ENCODE data around the gene SP2. TPM values are rescaled to one million over a fixed set of nuclear protein-coding genes. Genes with fewer than 3 reads are reported as not detected.

SP2 gene
- total RNA-seq, 1 experiment from 2014 or later = 3.9 TPM

DNA sequence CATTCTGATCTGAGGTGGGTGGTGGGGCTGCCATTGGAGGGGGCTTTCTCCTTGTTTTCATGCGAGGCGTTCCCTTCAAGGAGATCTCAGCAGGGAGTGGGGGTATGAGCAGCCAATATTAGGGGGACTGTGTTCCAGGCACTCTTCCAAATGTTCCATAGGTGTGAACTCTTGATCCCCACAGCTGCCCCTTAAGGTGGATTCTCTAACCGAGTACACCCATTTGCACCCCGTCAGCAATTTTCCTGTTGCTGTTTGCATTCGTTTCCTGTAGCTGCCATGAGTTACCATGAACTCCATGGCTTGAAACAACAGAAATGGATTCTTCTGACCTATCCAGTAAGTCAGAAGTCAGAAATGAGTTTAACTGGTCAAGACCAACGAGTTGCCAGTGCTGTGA lies 65.4 kb downstream of the SP2 start:
- CTCF ChIA-PET = no interaction called here
- no peaks in the 10 kb centered on the region for H3K79me2 ChIP-seq (ENCODE audit: low read length)
- no peak overlapping the region for H3K4me3 ChIP-seq (ENCODE audit: low read length)
- intact Hi-C loops (cut with micrococcal nuclease) = no loop called here
- H3K9me3 ChIP-seq (ENCODE audit: low read length) = no peaks in the 10 kb centered on the region
- no peaks in the 10 kb centered on the region for H3K27me3 ChIP-seq (ENCODE audit: low read length)
- no peak for TF ChIP-seq EZH2phosphoT487 (IDR thresholded peaks at IDR 0.05; ENCODE audit: borderline replicate concordance, low read length)
- DNase-seq (no peak), ATAC-seq (no peak)
- no peak overlapping the region for H3K27ac ChIP-seq (ENCODE audit: low read length)
- H2AFZ ChIP-seq (ENCODE audit: low read length) = no peak overlapping the region
- peaks cover 34% of the 10 kb centered on the region for H3K4me1 ChIP-seq (ENCODE audit: insufficient read depth, low read length)
- no peaks in the 10 kb centered on the region for H3K9me2 ChIP-seq (replicated peaks; ENCODE audit: low read length)
- POLR2A ChIA-PET (ENCODE audit: unreplicated experiment) = no interaction called here
- no peaks in the 10 kb centered on the region for H4K20me1 ChIP-seq (ENCODE audit: low read length)
- no peak overlapping the region for H3K4me2 ChIP-seq (ENCODE audit: low read length)
- no peak overlapping the region for H3K9ac ChIP-seq (ENCODE audit: low read length)
- no peaks in the 10 kb centered on the region for H3K36me3 ChIP-seq (ENCODE audit: low read depth, low read length)
- H3F3A ChIP-seq (ENCODE audit: low read length, unreplicated experiment) = no peaks in the 10 kb centered on the region
- no TSS peak for BruUV-seq (replicated peaks)

GRCh38 chr17:47962901-47963300 lies 66.9 kb downstream of the SP2 start:
- no peak overlapping the region for H3K27ac ChIP-seq (ENCODE audit: low read length)
- H3K4me1 ChIP-seq (ENCODE audit: insufficient read depth, low read length) = peaks cover 30% of the 10 kb centered on the region
- H3K79me2 ChIP-seq (ENCODE audit: low read length) = no peaks in the 10 kb centered on the region
- H3F3A ChIP-seq (ENCODE audit: low read length, unreplicated experiment) = no peaks in the 10 kb centered on the region
- ChIA-PET CTCF (no interaction called here), POLR2A (ENCODE audit: unreplicated experiment) (no interaction called here)
- H3K4me3 ChIP-seq (ENCODE audit: low read length) = no peak overlapping the region
- H3K9me2 ChIP-seq (replicated peaks; ENCODE audit: low read length) = no peaks in the 10 kb centered on the region
- BruUV-seq (replicated peaks) = no TSS peak
- H3K4me2 ChIP-seq (ENCODE audit: low read length) = no peak overlapping the region
- H4K20me1 ChIP-seq (ENCODE audit: low read length) = no peaks in the 10 kb centered on the region
- no peaks in the 10 kb centered on the region for H3K27me3 ChIP-seq (ENCODE audit: low read length)
- ATAC-seq = no peak
- intact Hi-C loops (cut with micrococcal nuclease) = no loop called here
- H3K9ac ChIP-seq (ENCODE audit: low read length) = no peak overlapping the region
- H2AFZ ChIP-seq (ENCODE audit: low read length) = no peak overlapping the region
- DNase-seq = no peak
- no peaks in the 10 kb centered on the region for H3K36me3 ChIP-seq (ENCODE audit: low read depth, low read length)
- H3K9me3 ChIP-seq (ENCODE audit: low read length) = no peaks in the 10 kb centered on the region
- no peak for TF ChIP-seq CTCF (conservative IDR thresholded peaks at IDR 0.05; ENCODE audit: low read depth, low read length)
- no peak for TF ChIP-seq EZH2phosphoT487 (IDR thresholded peaks at IDR 0.05; ENCODE audit: borderline replicate concordance, low read length)
- no peak for TF ChIP-seq EZH2 (IDR thresholded peaks at IDR 0.05; ENCODE audit: low read length, unreplicated experiment)

DNA sequence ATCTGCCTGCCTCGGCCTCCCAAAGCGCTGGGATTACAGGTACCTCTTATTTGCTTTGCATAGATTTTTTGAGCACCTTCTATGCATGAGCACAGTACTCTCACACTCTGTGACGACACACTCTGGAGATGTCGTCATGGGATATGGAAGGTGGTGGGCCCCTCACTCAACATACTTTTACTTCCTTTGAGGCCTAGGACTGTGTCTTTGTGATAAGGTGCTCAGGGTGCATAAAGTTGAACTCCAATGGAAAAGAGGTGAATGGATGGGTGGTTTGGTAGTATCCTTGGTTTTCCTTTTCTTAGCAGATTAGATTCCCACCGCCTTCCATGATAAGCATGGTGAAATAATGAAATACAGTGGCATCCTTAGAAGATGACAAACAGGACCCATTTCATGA lies 68.8 kb downstream of the SP2 start:
- CTCF ChIA-PET = no interaction called here
- BruUV-seq (replicated peaks) = no TSS peak
- no peaks in the 10 kb centered on the region for H3K36me3 ChIP-seq (ENCODE audit: low read depth, low read length)
- no peaks in the 10 kb centered on the region for H3K9me2 ChIP-seq (replicated peaks; ENCODE audit: low read length)
- DNase-seq (no peak), ATAC-seq (no peak)
- no peaks in the 10 kb centered on the region for H3F3A ChIP-seq (ENCODE audit: low read length, unreplicated experiment)
- no peak overlapping the region for H3K4me2 ChIP-seq (ENCODE audit: low read length)
- TF ChIP-seq CTCF (conservative IDR thresholded peaks at IDR 0.05; ENCODE audit: low read depth, low read length) = no peak
- TF ChIP-seq EZH2phosphoT487 (IDR thresholded peaks at IDR 0.05; ENCODE audit: borderline replicate concordance, low read length) = no peak
- no peak for TF ChIP-seq EZH2 (IDR thresholded peaks at IDR 0.05; ENCODE audit: low read length, unreplicated experiment)
- POLR2A ChIA-PET (ENCODE audit: unreplicated experiment) = no interaction called here
- H3K79me2 ChIP-seq (ENCODE audit: low read length) = no peaks in the 10 kb centered on the region
- intact Hi-C loops (cut with micrococcal nuclease) = no loop called here
- H3K4me1 ChIP-seq (ENCODE audit: insufficient read depth, low read length) = peaks cover 33% of the 10 kb centered on the region
- no peaks in the 10 kb centered on the region for H4K20me1 ChIP-seq (ENCODE audit: low read length)
- H3K9me3 ChIP-seq (ENCODE audit: low read length) = no peaks in the 10 kb centered on the region
- no peak overlapping the region for H3K9ac ChIP-seq (ENCODE audit: low read length)
- H3K27ac ChIP-seq (ENCODE audit: low read length) = no peak overlapping the region
- no peak overlapping the region for H3K4me3 ChIP-seq (ENCODE audit: low read length)
- no peak overlapping the region for H2AFZ ChIP-seq (ENCODE audit: low read length)
- H3K27me3 ChIP-seq (ENCODE audit: low read length) = no peaks in the 10 kb centered on the region
